HG02885 (cell line): ENCODE data around the gene OCIAD2.
"Not testable (repeated sequence)": the region's sequence is repeated elsewhere in the genome, so short reads cannot be mapped to it uniquely, and the experiment has no call there.

Experiments used
- ATAC-seq: cut with Tn5 transposase; IDR thresholded peaks from one replicate; pipeline ENCODE4 v1.9.1; 2021; ENCODE audit warnings: mild to moderate bottlenecking; ENCODE audit not compliant: unreplicated experiment, poor library complexity

OCIAD2 gene

GRCh38 chr4:48862038-48862437 lies 44.5 kb downstream of the OCIAD2 start:
- no peak for ATAC-seq

GRCh38 chr4:48858130-48858529 lies 48.4 kb downstream of the OCIAD2 start:
- no peak for ATAC-seq

GRCh38 chr4:48854982-48855381 lies 51.6 kb downstream of the OCIAD2 start:
- ATAC-seq: no peak

- no peak for ATAC-seq
These were observed 52.2 kb downstream of the OCIAD2 start for GRCh38 chr4:48854395-48854683.

- ATAC-seq: no peak
These were observed 52.8 kb downstream of the OCIAD2 start for GRCh38 chr4:48853604-48854394.

GRCh38 chr4:48851651-48852050 lies 54.9 kb downstream of the OCIAD2 start:
- ATAC-seq: no peak

- ATAC-seq: not testable (repeated sequence)
These were observed 57.8 kb downstream of the OCIAD2 start for GRCh38 chr4:48848799-48849198.

GRCh38 chr4:48844843-48845242 lies 61.7 kb downstream of the OCIAD2 start:
- ATAC-seq: no peak

- ATAC-seq: no peak
These were observed 65.3 kb downstream of the OCIAD2 start for GRCh38 chr4:48841045-48841827.

- ATAC-seq: no peak
These were observed 69.9 kb downstream of the OCIAD2 start for GRCh38 chr4:48836658-48837057.
